GM18907 (cell line): ENCODE measurements around the gene KIF5B.
"Not testable (repeated sequence)": the region's sequence is repeated elsewhere in the genome, so short reads cannot be mapped to it uniquely, and the experiment has no call there.

Source experiments
- ATAC-seq: cut with Tn5 transposase; IDR thresholded peaks from one replicate; pipeline ENCODE4 v1.9.1; 2021; ENCODE audit warnings: mild to moderate bottlenecking, moderate library complexity; ENCODE audit not compliant: unreplicated experiment

KIF5B gene

GRCh38 chr10:32017044-32017443 is 39.2 kb downstream of the KIF5B start:
- ATAC-seq: no peak

- ATAC-seq: no peak
Measured at GRCh38 chr10:32015386-32015785, 40.8 kb downstream of the KIF5B start.

GRCh38 chr10:32007026-32007425 is 49.2 kb downstream of the KIF5B start:
- no peak for ATAC-seq

- ATAC-seq: peak; percentile 70
Measured at GRCh38 chr10:32005050-32005449, 51.2 kb downstream of the KIF5B start.

GRCh38 chr10:32004161-32004591 is 52.0 kb downstream of the KIF5B start:
- no peak for ATAC-seq

- ATAC-seq: no peak
Measured at GRCh38 chr10:32002531-32002930, 53.7 kb downstream of the KIF5B start.

GRCh38 chr10:32000937-32001336 is 55.3 kb downstream of the KIF5B start:
- no peak for ATAC-seq

- no peak for ATAC-seq
Measured at GRCh38 chr10:31999836-32000235, 56.4 kb downstream of the KIF5B start.

GRCh38 chr10:31999070-31999660 is 57.1 kb downstream of the KIF5B start:
- no peak for ATAC-seq

GRCh38 chr10:31994926-31995325 is 61.3 kb downstream of the KIF5B start:
- ATAC-seq: no peak

- ATAC-seq: no peak
Measured at GRCh38 chr10:31990937-31991336, 65.3 kb downstream of the KIF5B start.

GRCh38 chr10:31987786-31988185 is 68.4 kb downstream of the KIF5B start:
- ATAC-seq: not testable (repeated sequence)

GRCh38 chr10:31982111-31982510 is 74.1 kb downstream of the KIF5B start:
- ATAC-seq: no peak

- no peak for ATAC-seq
Measured at GRCh38 chr10:31980471-31980870, 75.8 kb downstream of the KIF5B start.

GRCh38 chr10:31979071-31979470 is 77.2 kb downstream of the KIF5B start:
- not testable (repeated sequence) for ATAC-seq

GRCh38 chr10:31978156-31978483 is 78.1 kb downstream of the KIF5B start:
- ATAC-seq: no peak

GRCh38 chr10:31977440-31978155 is 78.6 kb downstream of the KIF5B start:
- ATAC-seq: peak; percentile 59

- ATAC-seq: no peak
Measured at GRCh38 chr10:31975157-31975765, 81.0 kb downstream of the KIF5B start.

- no peak for ATAC-seq
Measured at GRCh38 chr10:31974434-31975124, 81.6 kb downstream of the KIF5B start.

- no peak for ATAC-seq
Measured at GRCh38 chr10:31972519-31973041, 83.6 kb downstream of the KIF5B start.

GRCh38 chr10:31969847-31970246 is 86.4 kb downstream of the KIF5B start:
- ATAC-seq: not testable (repeated sequence)
